HS-27A (cell line): ENCODE measurements around the gene TRABD2B.

Experiments
- DNase-seq: peaks from one replicate; pipeline ENCODE4 v3.0.0-alpha.2; 2012; ENCODE audit warnings: low read depth, missing footprints

Gene TRABD2B

GRCh38 chr1:47992720-47993415 lies 4.3 kb downstream of the TRABD2B start:
- no peak for DNase-seq

GRCh38 chr1:47991673-47992072 lies 5.5 kb downstream of the TRABD2B start:
- DNase-seq = no peak

DNA sequence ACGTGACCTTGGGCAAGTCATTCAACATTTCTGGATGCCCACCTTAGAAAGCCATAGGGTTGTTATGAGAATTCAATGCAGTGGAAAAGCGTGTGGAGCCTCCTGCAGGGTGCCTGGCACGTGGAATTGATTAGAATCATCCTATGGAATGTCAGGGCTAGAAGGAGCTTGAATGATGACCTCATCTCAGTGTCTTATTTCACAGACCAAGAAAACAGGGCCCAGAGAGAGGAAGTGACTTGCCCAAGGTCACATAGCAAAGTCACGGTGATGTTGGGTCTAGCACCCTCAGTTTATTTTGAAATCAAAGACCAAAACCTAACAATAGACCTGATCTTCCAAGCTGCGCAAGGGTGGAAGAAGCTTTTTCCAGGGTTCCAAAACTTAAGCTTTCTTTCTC lies 6.0 kb downstream of the TRABD2B start:
- DNase-seq = no peak

- DNase-seq = no peak
Measured at GRCh38 chr1:47990286-47990685, 6.9 kb downstream of the TRABD2B start.

- DNase-seq = no peak
Measured at GRCh38 chr1:47987601-47988000, 9.6 kb downstream of the TRABD2B start.

- DNase-seq = no peak
Measured at GRCh38 chr1:47986761-47987200, 10.4 kb downstream of the TRABD2B start.

- no peak for DNase-seq
Measured at GRCh38 chr1:47985018-47985417, 12.2 kb downstream of the TRABD2B start.

DNA sequence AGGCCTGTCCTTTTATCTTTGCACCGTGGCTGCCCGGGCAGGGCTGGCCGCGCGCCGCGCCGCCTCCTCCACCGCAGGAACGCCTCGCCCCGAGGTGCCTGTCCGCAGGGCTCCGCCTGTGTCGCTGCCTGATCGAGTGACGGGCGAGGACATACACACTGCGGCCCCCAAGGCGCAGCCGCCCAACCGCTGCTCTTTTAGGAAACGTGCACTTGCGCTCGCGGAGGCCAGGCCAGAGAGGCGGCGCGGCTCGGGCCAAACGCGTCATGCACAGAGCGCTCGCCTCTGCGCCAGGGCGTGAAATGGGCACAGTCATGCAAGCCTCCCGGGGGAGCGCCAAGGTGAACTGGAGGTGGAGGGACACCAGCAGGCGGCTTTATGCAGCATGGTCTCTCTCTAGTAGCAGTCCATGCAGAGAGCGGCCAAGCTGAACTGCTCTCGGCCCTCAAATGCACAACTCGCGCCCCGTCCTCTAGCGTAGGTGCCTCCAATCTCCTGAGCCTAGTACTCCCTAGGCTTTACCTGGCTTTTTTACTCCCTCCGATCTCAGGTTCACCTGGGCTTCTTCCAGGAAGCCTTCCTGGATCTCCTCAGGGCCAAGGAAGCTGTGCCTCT lies 12.9 kb downstream of the TRABD2B start:
- no peak for DNase-seq

DNA sequence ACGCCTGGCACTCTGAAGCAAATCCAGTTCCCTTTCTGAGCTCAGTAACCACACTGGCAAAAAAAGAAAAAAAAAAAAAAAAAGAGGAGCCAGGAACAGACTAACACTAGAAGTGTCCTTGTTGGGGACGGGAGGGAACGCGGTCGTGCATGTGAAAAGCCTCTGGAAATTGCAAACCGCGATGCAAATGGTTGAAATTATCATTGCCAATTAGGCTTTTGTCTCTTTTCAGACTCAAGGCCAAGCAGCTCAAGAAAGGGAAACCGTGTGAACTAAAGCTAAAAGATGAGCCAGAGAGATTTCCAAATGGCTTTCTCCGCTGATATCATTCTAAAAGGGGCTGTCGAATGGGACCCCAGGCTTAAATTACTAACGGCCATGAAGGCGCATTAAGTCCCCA lies 13.5 kb downstream of the TRABD2B start:
- no peak for DNase-seq

GRCh38 chr1:47981667-47982350 lies 15.4 kb downstream of the TRABD2B start:
- DNase-seq = no peak

- no peak for DNase-seq
Measured at GRCh38 chr1:47980501-47980900, 16.7 kb downstream of the TRABD2B start.

DNA sequence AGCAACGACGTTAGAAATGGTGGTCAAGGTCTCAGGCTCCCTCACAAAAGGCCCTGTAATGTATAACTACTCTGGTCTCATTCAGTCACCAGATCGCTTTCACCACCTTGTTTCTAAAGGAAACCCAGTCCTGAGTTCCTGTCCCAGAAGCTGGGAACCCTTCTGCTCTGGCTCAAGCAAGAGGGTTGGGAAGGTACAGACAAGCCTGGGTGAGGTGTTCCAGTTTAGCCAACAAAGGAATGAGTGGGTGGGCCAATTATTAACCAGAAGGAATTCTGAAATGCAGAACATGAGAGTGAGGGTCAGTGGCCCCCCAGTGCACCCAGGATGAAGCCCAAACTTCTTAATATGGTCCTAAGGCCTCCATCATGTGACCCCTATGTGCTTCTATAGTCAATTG lies 17.5 kb downstream of the TRABD2B start:
- no peak for DNase-seq

DNA sequence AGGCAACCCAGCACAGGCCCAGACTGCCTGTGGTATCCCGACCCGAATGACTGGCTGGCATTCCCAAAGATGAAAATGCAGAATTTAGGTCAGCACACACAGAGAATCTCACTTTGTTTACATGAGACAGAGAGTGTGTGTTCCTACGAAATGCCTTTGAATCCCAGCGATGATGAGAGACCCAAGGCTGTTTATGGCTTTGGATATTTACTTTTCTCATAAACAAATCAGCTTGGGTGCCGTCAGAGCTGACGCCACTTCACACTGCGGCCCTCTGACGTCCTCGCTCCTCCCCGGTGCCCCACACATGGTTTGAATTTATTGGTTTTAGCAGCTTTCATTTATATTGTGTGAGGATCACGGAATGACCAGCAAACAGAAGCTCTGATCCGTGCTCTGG lies 18.7 kb downstream of the TRABD2B start:
- no peak for DNase-seq

GRCh38 chr1:47976728-47977127 lies 20.5 kb downstream of the TRABD2B start:
- no peak for DNase-seq

GRCh38 chr1:47976267-47976666 lies 20.9 kb downstream of the TRABD2B start:
- DNase-seq = no peak

- DNase-seq = no peak
Measured at GRCh38 chr1:47975302-47975921, 21.8 kb downstream of the TRABD2B start.

DNA sequence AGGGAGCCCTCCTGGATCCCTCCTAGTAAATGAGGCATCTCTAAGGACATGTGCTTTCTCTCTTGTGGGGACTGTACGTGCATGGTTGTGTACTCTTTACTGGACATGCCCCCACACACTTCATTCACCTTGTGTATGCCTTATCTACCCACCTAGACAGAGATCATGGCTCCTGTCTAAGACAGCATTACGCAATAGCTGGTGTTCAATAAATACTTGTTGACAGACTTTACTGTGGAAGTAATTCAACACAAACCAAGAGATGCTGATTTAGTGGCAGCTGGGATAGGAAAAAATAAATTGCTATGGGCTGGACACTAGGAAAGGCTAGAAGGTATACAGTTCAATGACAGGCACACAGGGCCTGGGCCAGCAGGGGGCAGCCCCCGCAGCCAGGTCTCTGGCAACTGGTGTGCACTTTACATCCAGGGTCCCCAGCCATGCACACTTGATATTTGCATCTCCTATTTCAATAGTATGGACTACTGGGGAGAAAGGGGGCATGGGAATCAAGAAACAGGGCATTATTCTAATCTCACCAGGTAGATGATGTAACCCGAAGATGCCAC lies 24.2 kb downstream of the TRABD2B start:
- no peak for DNase-seq

DNA sequence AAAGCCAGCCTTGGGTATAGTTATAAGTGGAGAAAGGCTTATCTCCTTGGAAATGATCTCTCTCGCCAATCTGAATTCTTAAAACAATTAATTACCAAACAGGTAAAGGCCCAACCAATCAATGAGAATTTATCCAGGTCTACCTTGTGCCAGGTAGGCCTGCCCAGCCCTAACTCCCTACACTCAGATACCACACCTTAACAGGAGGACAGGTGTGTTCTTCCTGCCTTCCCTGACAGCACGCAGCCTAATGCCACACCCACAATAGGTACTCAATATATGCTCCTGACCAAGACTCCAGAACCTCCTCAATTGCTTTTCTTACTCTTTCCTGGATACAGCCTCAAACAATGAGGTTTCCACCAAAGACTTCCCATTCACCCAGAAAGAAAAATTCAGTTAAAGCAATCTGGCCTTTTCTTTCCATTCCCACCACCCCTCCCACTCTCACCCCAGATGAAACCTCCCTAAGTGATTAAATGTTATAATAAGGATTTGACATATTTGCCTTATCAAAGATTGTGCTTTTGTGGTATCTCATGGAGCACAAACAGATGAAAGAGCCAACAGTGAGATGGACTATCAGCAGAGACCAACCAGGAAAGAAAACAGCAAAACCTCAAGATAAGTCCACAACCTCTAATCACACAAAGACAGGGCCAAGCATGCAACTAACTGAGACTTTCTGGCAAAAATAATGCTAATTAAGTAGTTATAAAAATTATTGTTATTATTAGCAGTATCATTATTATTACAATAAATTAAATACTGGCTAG lies 25.6 kb downstream of the TRABD2B start:
- DNase-seq = no peak

DNA sequence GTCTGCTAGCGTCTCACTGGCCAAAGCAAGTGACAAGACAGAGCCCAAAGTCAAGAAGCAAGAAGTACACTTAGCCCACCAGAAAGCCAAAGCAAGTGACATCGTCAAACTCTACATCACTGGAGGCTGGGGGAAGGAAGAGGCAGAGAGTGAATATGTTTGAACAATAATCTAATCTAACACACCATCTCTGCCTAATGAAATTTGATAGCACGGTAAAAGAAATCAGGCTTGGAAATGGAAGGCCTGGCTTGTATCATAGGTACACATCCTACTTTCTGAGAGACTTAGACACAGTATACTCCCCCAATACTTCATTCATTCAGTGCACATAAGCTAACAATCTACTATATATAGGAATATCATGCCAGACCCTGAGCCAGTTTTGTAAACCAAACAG lies 26.3 kb downstream of the TRABD2B start:
- DNase-seq = no peak

- no peak for DNase-seq
Measured at GRCh38 chr1:47969478-47969877, 27.7 kb downstream of the TRABD2B start.

- no peak for DNase-seq
Measured at GRCh38 chr1:47968556-47968888, 28.7 kb downstream of the TRABD2B start.
